SK-N-SH treated with all-trans-retinoic acid at 6 μM for 48 hours (cell line): ENCODE results near the gene GPR55.

Source experiments
- ATAC-seq: fragments of 200-7000 bp; cut with Tn5 transposase; 3 replicates; pipeline ENCODE4 v1.9.1; 2020; ENCODE audit warnings: mild to moderate bottlenecking, moderate library complexity
- ARNTL ChIP-seq: fragments of 450-650 bp; formaldehyde crosslinking; IDR thresholded peaks from 2 replicates; pipeline ENCODE4 v1.5.0; 2020; ENCODE audit warnings: low read depth, mild to moderate bottlenecking, moderate library complexity, borderline replicate concordance
- BACH2 ChIP-seq: fragments of 250-450 bp; sonication (Bioruptor Pico); IDR thresholded peaks from 2 replicates; pipeline ENCODE4 v1.9.0; 2021; ENCODE audit warnings: mild to moderate bottlenecking, borderline replicate concordance
- CREB5 ChIP-seq: fragments of 250-450 bp; sonication (Bioruptor Pico); IDR thresholded peaks from 2 replicates; pipeline ENCODE4 v1.5.1; 2020; ENCODE audit warnings: low read depth, mild to moderate bottlenecking, moderate library complexity
- CSDC2 ChIP-seq: fragments of 250-450 bp; sonication (Bioruptor Pico); IDR thresholded peaks from 2 replicates; pipeline ENCODE4 v1.5.0; 2020; ENCODE audit warnings: mild to moderate bottlenecking, moderate library complexity
- CSRNP3 ChIP-seq: fragments of 250-450 bp; sonication (Bioruptor Pico); IDR thresholded peaks from 2 replicates; pipeline ENCODE4 v1.5.1; 2021; ENCODE audit warnings: mild to moderate bottlenecking, moderate library complexity
- ESRRG ChIP-seq: fragments of 250-450 bp; sonication (Bioruptor Pico); IDR thresholded peaks from 2 replicates; pipeline ENCODE4 v1.6.1; 2021; ENCODE audit warnings: mild to moderate bottlenecking
- GLIS3 ChIP-seq: fragments of 250-450 bp; sonication (Bioruptor Pico); IDR thresholded peaks from 2 replicates; pipeline ENCODE4 v1.5.0; 2020; ENCODE audit warnings: mild to moderate bottlenecking, moderate library complexity
- PATZ1 ChIP-seq: fragments of 250-450 bp; sonication (Bioruptor Pico); IDR thresholded peaks from 2 replicates; pipeline ENCODE4 v1.8.0; 2020; ENCODE audit warnings: mild to moderate bottlenecking, moderate library complexity, borderline replicate concordance
- POU6F1 ChIP-seq: fragments of 250-450 bp; sonication (Bioruptor Pico); IDR thresholded peaks from 2 replicates; pipeline ENCODE4 v1.8.0; 2021; ENCODE audit warnings: low read depth, mild to moderate bottlenecking, moderate library complexity, borderline replicate concordance
- PPARA ChIP-seq: fragments of 250-450 bp; sonication (Bioruptor Pico); IDR thresholded peaks from 2 replicates; pipeline ENCODE4 v1.5.0; 2020; ENCODE audit warnings: mild to moderate bottlenecking, borderline replicate concordance
- RARB ChIP-seq: fragments of 250-450 bp; sonication (Bioruptor Pico); IDR thresholded peaks from 2 replicates; pipeline ENCODE4 v1.8.0; 2021; ENCODE audit warnings: mild to moderate bottlenecking, moderate library complexity
- TOX ChIP-seq: fragments of 250-450 bp; sonication (Bioruptor Pico); IDR thresholded peaks from 2 replicates; pipeline ENCODE4 v1.8.0; 2021; ENCODE audit warnings: mild to moderate bottlenecking, moderate library complexity, borderline replicate concordance
- TSHZ2 ChIP-seq: fragments of 250-450 bp; sonication (Bioruptor Pico); IDR thresholded peaks from 2 replicates; pipeline ENCODE4 v1.5.0; 2020; ENCODE audit warnings: mild to moderate bottlenecking, moderate library complexity
- ZC3H10 ChIP-seq: fragments of 250-450 bp; sonication (Bioruptor Pico); IDR thresholded peaks from 2 replicates; pipeline ENCODE4 v1.5.1; 2021; ENCODE audit warnings: mild to moderate bottlenecking, moderate library complexity
- ZFP3 ChIP-seq: fragments of 250-450 bp; sonication (Bioruptor Pico); IDR thresholded peaks from 2 replicates; pipeline ENCODE4 v1.5.0; 2020; ENCODE audit warnings: mild to moderate bottlenecking, moderate library complexity
- ZFP30 ChIP-seq: fragments of 450-650 bp; formaldehyde crosslinking; IDR thresholded peaks from 2 replicates; pipeline ENCODE4 v1.5.0; 2022; ENCODE audit warnings: mild to moderate bottlenecking, moderate library complexity
- ZNF565 ChIP-seq: fragments of 450-650 bp; formaldehyde crosslinking; conservative IDR thresholded peaks from 2 replicates; pipeline ENCODE4 v1.5.0; 2020; ENCODE audit warnings: low read depth, mild to moderate bottlenecking, moderate library complexity
- ZNF8 ChIP-seq: fragments of 450-650 bp; formaldehyde crosslinking; IDR thresholded peaks from 2 replicates; pipeline ENCODE4 v1.5.0; 2020; ENCODE audit warnings: mild to moderate bottlenecking, moderate library complexity

The GPR55 gene

GRCh38 chr2:230931556-230932231 is 6.7 kb upstream of the GPR55 start (continued):
- TF ChIP-seq TSHZ2 (CRISPR knock-in tag), result no peak
- TF ChIP-seq PPARA (CRISPR knock-in tag), result no peak
- TF ChIP-seq CREB5 (CRISPR knock-in tag), result no peak
- no peak for TF ChIP-seq TOX (CRISPR knock-in tag)

GRCh38 chr2:230930928-230931555 is 6.0 kb upstream of the GPR55 start:
- TF ChIP-seq ZFP30 (CRISPR knock-in tag), result no peak
- no peak for TF ChIP-seq PPARA (CRISPR knock-in tag)
- no peak for TF ChIP-seq CSRNP3
- no peak for TF ChIP-seq TSHZ2 (CRISPR knock-in tag)
- TF ChIP-seq PATZ1 (CRISPR knock-in tag), result no peak
- no peak for TF ChIP-seq POU6F1 (CRISPR knock-in tag)
- TF ChIP-seq RARB (CRISPR knock-in tag), result no peak
- no peak for TF ChIP-seq ZFP3 (CRISPR knock-in tag)
- no peak for TF ChIP-seq ZC3H10 (CRISPR knock-in tag)
- no peak for TF ChIP-seq ESRRG (CRISPR knock-in tag)
- TF ChIP-seq, all 23 proteins: peak for 0
- no peak for ATAC-seq

- no peak for ATAC-seq
- TF ChIP-seq ARNTL (CRISPR knock-in tag), result no peak
- no peak for TF ChIP-seq ESRRG (CRISPR knock-in tag)
- no peak for TF ChIP-seq PPARA (CRISPR knock-in tag)
- no peak for TF ChIP-seq GLIS3 (CRISPR knock-in tag)
- no peak for TF ChIP-seq ZNF565 (CRISPR knock-in tag)
- no peak for TF ChIP-seq CSDC2
- no peak for TF ChIP-seq BACH2
- no peak for TF ChIP-seq ZNF8
- TF ChIP-seq CSRNP3, result no peak
- TF ChIP-seq PATZ1 (CRISPR knock-in tag), result no peak
These were observed 5.2 kb upstream of the GPR55 start for GRCh38 chr2:230930149-230930780.
